EH (cell line): ENCODE measurements around the gene SLC22A4.

ENCODE experiments used
- DNase-seq: peaks from one replicate; pipeline ENCODE4 v3.0.0-alpha.2; 2015; ENCODE audit warnings: low read depth

The SLC22A4 gene

DNA sequence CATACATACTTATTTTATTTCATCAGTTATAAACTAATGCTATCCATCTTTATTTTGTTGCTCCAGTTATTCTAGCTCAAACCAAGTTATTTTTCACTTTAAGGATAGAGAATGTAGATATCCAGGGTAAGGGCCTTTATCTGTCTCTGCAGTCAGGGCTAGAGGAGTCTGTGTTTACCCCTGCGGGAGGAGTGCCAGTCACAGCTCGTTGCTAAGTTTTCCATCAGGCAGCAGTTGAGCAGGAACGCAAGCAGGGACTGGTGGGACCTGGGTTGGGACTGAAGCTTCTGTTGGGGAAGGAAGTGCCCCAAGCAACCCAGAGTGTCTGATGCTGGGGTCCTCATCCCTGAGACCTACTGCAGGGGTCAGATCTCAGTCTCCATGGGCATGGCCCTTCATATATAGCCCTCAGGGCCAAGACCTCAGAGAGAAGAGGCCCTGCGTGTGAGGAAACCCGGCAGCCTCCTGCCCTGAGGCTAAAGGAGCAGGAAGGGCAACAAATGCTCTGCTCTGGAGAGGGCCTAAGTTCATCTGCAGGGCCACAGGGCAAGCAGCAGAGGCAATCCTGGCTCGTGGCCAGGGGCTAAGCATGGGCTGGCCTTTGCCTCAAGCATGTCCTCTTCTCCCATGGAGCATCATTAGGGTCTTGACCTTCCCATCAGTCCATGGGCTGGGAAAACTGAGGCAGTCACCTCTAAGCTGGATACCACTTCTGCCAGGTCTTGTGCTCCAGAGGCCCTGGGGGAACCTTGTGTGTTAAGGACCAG is 6.6 kb downstream of the SLC22A4 start:
- no peak for DNase-seq

DNA sequence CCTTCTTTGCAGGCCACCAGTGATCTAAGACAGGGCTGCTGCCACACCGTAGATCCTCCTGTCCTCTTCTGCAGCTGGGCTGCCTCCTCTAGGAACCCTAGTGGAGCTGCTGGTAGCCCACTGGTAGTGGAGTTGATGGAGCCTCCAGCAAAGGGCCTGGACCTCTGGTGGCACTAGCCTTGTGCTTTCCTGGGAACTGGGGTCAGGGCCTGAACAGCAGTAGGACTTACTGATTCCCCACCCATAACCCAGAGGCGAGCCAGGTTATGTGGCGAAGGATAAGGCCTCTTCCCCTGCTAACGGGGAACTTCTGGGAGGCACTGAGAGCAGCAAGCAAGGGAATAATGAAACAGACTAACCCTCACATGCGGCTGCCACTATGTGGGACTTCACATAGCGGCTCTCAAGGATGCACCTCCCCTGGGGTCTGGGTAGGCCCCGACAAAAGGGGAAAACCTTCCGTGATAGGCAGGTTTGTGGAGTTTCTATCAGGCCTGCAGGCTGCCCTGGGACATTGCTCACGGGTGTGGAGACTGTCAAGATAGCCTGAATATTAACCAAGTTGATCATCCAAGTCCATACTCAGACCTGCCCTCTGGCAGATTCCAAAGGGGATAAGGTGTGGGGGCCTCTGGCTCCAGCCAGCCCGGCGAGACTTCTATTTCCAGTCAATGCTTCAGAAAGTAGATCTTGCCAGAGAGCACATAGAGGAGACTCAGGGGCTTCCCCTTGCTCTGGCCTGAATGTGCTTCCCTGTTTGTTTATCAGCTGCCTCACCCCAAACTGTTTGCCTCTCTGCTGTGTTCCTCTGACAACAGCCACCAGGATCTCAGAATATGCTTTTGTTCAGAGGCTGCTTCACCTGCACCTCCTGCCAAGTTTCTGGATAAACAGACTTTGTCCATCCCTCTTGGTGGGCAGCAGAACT is 7.4 kb downstream of the SLC22A4 start:
- no peak for DNase-seq

DNA sequence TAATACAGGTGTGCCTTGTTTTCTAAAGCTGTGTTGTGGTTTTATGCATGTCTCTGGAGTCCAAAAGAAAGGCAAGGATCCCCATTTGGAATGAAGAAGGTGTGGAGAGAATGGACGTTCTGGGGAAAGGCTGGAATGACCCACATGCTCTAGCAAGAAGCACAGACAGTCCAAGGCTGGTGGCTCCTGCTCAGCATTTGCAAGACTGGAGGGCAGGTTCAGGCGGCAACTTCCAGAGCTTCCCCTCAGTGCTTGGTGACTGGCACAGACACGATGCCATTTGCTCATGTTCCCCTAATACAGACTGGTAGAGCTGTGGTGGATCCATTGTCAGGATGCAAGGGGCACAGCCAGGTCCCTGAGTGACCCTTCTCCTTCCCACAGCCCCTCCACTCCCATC is 8.2 kb downstream of the SLC22A4 start:
- no peak for DNase-seq

DNA sequence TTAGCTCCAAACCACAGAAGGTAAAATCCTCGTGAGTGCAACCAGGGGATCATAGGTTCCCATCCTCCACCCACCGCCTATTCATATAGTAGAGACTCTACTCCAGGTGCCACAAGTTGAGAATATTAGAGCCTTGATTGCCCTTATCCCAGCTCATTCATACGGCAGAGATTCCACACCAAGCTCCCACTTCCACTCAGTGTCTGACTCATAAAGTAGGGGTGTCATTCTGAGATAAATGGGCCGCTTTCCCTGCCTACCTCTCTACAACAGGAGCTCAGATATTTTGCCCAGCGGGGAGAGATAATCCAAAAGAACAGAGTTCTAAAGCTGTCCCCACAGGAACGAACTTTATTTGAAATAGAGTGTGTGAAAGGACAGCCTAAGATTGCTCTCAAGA is 9.4 kb downstream of the SLC22A4 start:
- no peak for DNase-seq

DNA sequence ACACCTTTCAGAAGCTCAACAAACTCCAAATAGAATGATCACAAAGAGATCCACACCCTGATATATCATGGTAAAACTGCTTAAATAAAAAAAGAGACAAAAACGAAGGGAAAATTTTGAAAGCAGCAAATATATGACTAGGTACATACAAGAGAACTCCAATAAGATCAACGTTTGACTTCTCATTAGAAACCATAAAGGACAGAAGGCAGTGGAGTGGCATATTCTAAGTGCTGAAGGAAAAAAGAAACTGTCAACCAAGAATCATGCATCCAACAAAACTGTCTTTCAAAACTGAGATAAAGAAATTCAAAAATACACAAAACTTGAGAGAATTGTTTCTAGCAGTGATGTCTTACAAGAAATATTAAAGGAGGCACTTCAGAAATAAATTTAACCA is 11.2 kb downstream of the SLC22A4 start:
- no peak for DNase-seq

DNA sequence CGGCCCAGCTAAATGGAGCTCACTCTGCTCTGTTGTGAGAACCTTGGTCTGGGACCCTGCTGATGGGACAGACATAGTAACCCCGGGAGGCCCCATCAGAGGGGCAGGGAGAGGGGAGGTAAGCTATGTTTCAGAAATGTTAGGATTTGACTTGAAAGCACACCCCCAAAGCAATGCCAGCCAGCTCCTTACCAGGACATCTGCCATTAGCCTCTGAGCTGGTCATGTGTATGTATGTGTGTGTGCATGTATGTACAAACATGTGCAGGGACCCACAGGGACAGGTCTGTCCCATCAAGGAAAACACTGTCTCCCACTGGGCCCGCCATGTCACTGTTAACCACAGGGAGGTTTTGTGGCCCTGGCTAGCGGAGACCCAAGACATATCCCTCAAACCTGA is 14.5 kb downstream of the SLC22A4 start:
- no peak for DNase-seq

DNA sequence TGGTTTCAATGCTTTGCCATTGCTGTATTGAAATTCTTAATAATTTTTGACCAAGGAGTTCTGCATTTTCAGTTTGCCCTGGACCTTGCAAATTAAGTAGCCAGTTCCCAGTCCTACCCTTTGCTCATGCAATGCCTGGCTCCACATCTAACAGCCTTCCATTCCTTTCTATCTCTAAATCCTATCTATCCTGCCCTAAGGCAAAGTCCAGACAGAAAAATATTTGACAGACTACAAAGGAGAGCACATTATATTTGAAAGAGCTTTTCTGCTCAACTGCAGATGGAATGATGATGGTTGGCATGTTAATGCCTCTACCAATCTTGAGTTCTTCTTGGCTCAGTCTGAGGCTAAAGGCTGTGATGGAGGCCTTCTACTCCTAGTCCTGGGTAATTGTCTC is 15.5 kb downstream of the SLC22A4 start:
- peak; percentile 61 for DNase-seq

DNA sequence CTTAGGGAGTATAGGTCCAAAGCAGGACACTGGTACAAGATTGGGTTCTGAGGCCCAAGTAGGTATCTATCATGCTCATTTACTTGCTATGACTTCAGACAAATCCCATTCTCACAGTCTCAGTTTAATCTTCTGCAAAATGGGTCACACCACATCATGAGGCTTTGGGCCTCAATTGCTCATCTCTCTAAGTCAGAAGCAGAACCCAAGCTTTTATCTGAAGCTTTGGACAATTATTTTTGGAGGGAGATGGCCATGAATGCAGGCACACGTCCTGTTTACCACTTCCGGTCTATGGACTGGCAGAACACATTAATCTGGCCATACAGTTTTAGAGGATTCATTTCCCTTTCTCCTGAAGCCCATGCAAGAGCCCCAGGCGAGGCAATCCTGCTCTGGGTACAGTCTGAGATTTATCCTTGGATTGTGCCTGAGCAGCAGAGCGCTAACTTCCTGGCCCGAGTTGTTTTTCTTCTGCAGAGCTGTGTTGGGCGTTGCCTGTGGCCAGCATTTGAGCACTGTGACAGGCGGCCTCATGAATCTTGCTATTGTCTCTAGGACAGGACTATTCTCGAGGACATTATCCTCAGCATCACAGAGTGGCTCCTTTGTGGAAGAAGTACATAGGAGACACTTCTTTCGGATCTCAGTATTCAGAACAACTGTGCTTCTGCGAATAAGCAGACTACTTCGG is 16.1 kb downstream of the SLC22A4 start:
- peak; percentile 7 for DNase-seq

DNA sequence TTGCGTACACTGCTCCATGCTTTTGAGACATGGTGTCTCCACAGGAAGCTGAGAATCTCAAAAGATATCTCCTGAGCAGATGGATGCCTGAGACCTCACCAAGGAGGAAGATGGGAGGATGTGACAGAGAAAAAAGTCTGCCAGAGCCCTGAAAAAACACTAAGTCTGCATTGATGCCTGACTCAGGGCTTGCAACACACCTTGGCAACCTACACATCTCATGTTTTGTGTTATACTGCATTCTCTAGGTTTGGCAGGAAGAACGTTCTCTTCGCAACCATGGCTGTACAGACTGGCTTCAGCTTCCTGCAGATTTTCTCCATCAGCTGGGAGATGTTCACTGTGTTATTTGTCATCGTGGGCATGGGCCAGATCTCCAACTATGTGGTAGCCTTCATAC is 19.2 kb downstream of the SLC22A4 start:
- peak; percentile 10 for DNase-seq

DNA sequence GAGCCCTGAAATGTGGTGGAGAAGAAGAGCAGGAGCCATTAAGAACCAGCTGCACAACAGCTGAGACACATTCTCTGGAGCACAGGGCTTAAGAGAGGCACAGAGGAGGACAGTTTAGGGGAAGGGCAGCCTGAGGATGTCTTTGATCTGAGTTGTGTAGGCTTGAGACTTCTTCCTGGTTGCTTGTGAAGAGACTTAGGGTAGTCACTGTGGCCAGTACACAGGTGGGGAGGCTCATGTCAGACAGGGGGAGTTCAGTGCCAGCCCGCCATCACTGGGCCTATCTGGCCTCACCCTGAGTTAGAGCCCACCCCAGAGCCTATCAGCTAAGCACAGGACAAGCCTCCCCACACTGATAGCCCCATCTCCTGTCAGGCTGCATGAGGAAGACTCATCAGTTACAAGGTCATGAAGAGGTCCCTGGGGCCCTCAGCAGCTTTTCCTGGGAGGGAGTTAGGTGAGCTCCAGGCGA is 19.8 kb downstream of the SLC22A4 start:
- DNase-seq = no peak

DNA sequence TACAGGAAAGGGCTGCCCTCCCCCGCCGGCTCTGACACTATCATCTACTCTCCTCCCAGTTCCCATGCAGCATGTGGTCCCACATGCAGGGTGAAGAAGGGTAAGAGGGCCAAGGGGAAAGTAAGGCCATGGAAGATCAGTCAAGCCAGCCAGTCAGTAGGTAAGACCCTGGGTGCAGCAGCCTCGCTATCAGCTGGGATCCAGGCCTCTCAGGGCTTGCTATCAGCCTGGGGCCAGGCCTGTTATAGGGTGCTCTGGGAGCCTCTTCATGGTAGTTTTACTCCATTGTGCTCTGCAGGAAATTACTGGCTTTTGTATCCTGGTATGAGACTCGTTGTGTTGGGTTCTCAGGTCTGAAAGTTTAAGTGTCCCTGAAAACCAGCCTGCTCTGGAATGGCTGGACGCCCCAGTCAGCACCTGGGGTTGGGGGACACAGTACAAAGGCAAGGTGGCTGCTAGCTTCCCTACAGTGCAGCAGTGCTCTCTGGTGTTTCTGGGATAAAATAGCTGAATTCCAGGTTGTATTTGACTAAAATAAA is 21.4 kb downstream of the SLC22A4 start:
- no peak for DNase-seq

DNA sequence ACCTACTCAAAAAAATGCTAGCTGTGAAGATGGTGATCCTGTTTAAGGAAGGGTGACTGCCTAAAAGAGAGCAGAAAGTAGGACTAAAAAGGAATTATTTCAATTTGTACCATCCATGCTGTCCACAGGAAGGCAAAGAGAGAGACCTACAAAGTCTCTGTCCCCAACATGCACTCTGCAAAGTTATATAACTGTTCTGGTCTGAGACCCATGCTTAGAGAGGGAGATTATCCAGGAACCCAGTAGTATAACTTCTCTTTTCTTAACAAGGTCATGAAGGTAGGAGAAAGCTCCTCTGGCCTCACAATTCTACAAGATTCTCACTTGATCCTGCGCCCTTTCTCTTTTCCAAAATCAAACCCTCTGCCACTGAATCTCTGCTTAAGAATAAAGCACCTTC is 25.8 kb downstream of the SLC22A4 start:
- DNase-seq = no peak

DNA sequence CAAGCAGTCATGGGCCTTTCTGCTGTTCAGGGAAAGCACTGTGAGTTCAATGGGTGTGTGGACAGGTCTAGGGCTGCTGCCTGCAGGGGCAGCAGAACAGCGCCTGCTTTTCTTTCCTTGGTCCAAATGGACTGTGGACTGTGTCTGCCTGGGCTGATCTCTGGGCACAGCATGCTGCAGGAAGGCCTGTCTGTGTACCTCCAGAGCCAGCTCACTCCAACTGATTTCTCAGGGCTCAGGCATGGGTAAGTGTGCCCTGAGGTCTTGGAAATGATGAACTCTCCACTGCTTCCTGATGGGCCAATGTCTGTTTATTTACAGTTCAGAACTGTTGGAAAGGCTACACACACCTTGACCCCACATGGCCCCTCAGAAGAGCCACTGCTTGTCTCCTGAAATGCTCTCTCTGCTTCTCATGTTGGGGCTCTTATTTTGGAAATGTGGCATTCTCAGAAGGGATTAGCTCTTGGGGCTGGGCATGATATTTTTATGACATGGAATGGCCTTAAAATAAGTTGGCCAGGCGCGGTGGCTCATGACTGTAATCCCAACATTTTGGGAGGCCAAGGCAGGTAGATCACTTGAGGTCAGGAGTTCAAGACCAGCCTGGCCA is 27.0 kb downstream of the SLC22A4 start:
- DNase-seq = no peak

DNA sequence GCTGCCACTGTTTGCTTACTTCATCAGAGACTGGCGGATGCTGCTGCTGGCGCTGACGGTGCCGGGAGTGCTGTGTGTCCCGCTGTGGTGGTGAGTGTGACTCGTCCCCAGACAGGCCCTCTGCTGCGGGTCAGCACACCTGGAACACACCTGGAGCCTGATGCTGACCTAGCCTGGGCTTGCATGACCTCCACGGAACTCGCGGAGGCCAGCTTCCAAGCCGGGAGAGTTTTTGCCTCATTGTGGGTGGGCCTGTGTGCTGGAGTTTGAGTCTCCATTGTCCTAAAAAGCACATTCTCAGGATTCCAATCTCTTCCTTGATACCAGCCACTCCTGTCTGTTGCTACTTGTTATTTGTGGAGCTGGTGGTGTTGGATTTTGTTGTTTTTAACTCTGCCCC is 28.1 kb downstream of the SLC22A4 start:
- no peak for DNase-seq

DNA sequence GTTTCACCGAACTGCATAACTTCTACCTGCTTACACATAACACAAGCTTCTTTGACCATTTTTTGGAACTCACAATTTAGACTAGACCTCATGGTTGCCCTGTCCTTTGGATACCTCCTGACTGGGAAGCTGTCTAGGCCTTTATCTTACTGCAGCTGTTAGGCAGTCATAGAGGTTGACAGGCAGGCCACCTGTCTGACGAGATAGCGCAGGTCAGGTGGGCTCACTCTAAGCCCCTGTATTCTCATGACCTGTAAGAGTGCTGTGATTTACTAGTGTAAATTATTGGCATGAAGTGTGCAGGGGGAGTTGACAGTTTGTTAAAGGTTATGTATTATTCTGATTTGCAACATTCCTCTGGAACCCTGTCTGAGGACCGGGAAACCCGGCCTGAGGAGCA is 29.0 kb downstream of the SLC22A4 start:
- DNase-seq = no peak

DNA sequence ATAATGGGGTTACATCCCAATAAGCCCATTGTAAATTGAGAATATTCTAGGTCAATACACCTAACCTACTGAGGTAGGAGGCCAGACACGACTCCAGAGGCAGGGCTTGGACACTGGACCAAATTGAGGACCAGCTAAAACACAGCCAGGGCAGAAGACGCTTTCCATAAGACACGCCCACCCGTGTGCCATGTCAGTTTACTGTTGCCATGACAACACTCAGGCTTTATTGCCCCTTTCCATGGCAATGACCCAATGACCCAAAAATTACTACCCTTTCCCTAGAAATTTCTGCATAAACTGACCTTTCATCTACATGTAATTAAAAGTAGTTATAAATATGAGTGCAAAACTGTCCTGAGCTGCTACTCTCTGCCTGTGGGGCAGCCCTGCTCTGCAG is 31.5 kb downstream of the SLC22A4 start:
- DNase-seq = no peak

DNA sequence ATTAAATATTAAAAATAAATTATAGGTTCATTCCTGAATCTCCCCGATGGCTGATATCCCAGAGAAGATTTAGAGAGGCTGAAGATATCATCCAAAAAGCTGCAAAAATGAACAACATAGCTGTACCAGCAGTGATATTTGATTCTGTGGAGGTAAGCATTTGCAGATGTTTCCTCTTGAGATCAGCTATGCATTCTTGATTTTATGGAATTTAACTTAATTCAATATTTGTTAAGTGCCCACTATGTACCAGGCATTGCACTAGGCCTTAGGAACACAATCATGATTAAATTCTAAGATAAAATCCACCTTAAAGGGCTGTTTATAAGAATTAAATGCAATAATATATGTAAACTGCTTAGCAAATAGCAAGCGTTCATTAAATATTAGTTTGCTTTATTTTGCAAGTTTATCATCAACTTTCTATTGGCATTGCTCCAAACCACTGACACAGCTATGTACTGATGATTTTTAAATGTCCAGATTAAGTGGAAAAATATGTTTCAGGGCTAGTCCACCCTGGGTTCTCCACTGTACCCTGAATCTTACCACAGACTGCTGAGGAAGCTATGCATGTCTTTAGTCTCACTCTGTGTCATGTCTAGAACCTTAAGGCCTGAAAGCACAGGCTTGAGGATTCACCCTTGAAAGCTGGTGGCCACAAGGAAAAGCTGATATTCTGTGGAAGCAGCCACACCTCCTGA is 33.2 kb downstream of the SLC22A4 start:
- DNase-seq = peak; percentile 50

DNA sequence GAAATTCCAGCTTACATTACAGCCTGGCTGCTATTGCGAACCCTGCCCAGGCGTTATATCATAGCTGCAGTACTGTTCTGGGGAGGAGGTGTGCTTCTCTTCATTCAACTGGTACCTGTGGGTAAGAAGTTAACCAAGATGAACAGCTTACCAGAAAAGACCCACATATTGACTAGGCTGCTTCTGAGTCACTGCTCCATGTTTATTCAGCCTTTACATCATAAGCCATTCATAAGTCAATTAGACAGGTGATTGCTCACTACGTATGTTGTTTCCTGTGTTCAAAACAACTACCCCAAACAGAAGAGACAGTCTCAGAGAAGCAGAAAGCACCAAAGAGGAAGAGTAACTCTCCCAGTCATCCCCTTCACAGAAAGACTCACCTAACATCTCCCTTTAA is 40.6 kb downstream of the SLC22A4 start:
- DNase-seq = no peak

DNA sequence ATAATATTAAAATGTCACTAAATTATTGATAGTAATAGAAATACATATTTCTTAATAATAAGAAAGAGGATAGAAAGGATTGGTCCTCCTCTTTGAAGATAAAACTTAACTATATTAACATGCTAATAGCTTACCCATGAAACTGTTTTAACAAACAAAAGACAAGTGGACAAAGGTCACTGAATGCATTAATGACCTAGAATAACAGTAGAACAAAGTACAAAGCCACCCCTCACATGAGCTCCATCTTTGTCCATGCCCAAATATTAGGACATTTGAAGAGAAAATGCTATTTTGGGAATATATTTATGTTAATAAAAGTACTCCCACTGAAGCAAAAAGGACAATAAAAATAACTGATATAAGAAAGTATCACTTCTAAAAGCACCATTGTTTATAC is 41.2 kb downstream of the SLC22A4 start:
- DNase-seq = no peak

DNA sequence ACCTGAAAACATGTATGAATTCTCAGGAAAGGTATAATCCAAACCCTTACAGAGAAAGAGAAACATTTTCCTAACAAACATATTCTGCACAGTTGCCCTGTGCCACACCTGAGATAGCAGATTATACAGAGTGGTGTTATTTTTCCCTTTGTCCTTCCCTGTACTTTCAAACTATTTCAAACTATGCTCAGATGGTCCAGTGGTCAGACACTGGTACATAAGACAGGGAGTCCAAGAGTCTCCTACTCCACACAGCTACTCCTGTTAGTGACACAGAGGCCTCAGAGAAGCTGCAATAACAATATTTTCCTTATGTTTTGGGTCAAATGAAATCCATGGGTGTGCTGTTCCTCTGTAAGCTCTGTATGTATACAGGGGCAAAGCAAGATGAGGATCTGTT is 45.3 kb downstream of the SLC22A4 start:
- DNase-seq = no peak
